HG02885 (cell line): Measurements from ENCODE around the gene INIP.

ENCODE experiments used
- ATAC-seq: cut with Tn5 transposase; IDR thresholded peaks from one replicate; pipeline ENCODE4 v1.9.1; 2021; ENCODE audit warnings: mild to moderate bottlenecking; ENCODE audit not compliant: unreplicated experiment, poor library complexity

Gene INIP, protein sequence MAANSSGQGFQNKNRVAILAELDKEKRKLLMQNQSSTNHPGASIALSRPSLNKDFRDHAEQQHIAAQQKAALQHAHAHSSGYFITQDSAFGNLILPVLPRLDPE

DNA sequence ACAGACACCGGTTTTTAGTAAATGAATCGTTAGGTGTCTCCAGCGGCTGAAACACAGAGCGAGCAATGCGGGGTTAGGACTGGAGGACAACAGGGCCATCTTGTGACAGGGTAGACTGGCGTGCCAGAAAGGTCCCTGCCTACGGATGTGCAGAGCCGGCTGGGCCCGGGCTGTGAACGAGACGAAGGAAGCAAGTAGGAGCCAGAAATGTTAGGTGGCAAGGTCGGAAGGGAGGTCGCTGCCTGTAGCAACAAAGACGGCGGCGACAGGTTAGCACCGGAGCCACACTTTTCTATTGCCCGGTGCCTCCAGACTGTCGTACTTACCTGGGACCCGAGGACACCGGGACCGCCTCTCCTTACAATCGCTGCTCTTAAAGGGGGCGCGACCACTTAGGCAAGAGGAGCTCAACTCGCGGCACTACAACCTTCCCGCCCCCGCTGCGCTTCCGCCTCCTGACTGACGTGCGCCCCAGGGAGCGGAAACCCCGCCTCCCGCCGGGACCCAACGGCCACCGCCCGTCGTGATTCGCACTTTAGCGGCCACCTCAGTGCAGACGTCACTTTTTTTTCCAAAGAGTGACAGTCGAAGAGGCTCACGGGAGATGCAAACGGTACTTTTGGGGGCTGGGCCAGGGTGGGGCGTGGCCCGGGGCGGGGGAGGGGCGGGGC is at the start of gene INIP:
TSS of gene INIP (minus strand) at position 457 of the 671 bp plus-strand sequence. CDS start 1,632 bp downstream, outside the sequence.
- ATAC-seq = peak; percentile 94

DNA sequence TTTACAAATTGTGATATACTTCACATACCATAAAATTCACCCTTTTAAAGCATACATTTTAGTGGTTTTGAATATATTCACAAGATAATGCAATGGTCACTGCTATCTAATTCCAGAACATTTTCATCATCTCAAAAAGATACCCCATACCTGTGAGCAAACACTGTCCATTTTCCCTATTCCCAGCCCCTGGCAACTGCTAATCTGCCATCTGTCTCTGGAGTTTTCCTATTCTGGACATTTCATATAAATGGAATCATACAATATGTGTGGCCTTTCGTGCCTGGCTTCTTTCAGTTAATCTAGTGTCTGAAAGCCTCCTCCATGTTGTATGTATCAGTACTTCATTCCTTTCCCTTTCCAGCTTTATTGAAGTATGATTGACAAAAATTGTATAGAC is 47.4 kb upstream of the INIP start:
- ATAC-seq = no peak

DNA sequence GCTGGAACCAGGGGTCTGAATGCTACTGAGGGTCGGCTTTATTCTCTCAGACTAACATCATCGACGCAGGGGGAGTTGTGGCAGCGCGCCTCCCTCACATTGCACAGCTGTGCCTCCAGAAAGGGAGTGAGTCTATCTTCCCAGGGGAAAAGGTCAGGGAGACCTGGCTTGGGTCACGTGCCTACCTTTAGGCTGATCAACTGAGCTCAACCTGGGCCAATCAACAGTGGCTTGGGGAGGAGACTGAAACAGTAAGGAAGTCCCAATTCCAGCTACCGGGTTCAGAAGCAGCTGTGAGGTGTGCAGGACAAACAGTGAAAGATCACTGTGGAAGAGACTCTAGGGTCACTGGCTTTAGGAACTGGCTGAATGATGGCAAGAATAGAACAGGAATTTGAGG is 46.9 kb upstream of the INIP start:
- no peak for ATAC-seq

DNA sequence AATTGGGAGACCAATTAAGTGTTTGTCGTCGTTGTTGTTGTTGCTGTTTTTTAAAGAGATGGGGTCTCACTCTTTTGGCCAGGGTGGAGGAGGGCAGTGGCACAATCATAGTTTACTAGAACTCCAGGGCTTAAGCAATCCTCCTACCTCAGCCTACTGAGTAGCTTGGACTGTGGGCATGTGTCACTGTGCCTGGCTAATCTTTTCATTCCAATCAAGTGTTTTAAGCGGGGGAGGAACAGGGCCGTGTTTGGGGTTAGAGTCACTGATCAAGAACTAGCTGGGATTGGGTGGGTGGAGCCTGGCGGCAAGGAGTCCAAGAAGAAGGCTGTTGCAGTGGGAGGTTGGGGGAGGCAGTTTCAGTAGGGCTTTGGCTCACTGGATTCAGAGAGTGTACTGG is 46.4 kb upstream of the INIP start:
- no peak for ATAC-seq

DNA sequence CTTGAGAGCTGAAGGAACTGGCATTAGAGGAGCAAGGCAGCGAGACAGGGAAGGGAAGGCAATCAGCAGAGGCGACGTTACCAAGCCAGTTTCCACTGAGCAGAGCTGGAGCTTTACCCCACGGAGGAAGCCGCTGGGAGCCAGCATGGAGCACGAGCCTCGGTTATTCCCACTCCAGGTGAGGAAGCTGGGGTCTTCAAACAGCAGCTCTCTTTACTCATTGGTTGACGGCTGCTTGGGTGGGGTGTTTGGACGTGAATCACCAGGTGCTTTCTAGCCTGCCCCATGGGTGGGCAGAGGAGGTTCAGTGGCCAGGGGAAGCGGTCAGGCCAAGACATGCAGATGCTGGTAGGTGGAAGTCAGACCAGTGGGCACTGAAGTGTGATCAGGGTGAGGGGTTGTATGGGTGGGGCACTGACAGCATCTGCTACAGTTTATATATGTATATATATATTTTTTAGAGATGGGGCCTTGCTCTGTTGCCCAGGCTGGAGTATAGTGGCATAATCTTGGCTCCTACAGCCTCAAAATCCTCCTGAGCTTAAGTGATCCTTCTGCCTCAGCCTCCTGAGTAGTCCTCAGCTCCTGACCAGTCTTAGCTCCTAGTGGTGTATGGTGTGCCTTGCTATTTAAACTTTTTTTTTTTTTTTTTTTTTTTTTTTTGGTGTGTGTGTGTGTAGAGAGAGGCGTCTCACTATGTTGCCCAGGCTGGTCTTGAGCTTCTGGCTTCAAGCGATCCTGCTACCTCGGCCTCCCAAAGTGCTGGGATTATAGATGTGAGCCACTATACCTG is 45.0 kb upstream of the INIP start:
- no peak for ATAC-seq

DNA sequence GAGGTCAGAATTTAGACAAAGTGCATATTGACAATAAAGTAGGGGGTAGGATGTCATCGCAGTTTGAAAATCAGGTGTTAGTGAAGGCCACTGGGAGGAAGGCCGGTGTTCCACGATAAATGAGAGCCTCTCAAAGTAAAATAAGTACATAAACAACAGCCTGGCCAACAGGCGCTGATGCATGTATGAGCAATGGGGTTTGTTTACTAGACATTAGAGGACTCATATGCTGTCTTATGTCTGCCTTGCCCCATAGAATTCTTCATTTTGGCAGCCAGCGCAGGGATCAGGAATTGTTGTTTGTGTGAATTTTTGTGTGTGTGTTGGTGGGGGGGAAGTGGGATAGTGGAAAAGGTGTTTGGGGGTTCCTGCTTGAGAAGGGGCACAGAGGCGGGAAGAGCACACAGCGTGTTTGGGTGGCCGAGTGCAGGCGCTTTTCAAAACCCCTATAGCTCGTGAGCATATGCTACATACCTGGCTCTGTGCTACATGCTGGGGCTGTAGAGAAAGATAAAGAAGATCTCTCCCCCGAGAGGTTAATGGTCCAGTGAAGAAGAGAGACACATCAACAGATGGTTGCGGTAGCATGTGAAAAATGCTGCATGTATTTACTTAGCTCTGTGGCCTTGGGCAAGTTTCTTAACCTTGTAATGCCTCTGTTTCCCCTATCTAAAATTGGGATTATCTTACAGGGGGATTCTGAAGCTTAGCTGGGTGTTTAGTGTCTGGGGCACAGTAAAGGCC is 44.2 kb upstream of the INIP start:
- no peak for ATAC-seq

DNA sequence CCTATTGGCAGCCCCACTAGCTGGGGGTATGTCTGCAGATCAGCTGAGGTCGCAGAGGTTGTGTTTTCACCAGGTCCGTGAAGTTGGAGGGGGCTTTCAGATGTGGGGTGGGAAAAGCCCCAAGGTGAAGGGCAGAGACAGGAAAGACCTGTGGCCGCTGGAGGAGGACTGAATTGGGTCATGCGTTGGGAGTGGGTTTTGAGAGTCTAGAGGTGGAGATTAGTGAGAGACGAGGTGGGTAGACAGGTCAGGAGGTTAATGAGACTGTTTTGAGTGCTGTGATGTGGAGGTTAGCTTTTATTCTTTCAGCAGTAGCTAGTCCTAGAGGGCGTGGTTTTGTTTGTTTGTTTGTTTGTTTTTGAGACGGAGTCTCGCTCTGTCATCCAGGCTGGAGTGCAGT is 42.9 kb upstream of the INIP start:
- ATAC-seq = no peak

DNA sequence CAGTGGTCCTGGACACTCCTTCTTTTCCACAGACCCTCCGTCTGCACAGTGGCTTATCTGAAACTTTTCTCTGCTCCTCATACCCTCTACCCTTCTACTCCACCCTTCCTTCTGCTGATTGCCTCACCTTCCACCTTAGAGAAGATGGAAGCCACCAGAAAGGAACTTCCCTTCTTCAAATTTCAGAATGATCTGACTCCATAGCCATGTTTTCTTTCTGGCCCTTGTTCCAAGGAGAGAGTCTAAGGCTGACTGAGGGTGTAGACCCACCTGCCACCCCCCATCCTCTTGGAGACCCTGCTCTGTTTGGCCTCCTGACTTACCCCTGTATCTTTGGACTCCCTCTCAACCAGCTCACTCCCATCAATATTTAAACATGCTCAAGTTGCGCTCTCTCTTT is 40.0 kb upstream of the INIP start:
- no peak for ATAC-seq

DNA sequence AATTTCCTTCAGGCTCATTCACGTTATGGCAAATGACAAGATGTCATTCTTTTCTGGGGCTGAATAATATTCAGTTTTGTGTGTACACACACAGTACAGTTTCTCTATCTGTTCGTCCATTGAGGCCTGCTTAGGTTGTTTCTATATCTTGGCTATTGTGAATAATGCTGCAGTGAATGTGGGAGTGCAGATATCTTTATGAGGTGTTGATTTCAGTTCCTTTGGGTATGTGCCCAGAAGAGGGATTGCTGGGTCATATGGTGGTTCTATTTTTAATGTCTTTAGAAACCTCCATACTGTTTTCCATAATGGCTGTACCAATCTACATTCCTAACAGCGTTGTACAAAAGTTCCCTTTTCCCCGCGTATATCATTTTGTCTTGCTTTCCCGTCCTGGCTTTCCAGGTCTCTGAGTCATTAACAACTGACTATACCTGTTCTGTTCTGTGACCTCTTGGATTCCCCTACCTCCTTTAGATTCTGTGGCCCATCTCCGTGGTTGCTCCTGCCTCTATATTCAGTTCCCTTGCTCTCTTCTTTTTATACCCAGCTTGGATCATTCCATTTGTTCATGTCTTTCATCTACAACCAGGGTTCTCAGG is 39.5 kb upstream of the INIP start:
- no peak for ATAC-seq

DNA sequence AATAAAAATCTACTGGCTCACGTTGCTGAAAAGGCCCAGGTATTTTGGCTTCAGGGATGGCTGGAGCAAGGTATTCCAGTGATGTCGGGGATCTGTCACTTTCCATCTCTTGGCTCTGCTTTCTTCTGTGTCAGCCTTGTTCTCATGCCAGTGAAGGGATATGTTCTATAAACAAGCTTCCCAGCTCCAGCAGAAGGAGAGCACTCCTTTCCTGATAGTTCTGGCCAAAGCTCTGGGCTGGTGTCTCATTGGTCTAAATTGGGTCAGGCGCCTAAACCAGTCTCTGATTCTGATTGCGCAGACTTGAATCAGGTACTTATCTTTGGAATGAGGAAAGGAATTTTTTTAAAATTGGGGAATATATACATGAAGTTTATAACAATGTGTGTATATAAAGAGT is 37.8 kb upstream of the INIP start:
- ATAC-seq = no peak

DNA sequence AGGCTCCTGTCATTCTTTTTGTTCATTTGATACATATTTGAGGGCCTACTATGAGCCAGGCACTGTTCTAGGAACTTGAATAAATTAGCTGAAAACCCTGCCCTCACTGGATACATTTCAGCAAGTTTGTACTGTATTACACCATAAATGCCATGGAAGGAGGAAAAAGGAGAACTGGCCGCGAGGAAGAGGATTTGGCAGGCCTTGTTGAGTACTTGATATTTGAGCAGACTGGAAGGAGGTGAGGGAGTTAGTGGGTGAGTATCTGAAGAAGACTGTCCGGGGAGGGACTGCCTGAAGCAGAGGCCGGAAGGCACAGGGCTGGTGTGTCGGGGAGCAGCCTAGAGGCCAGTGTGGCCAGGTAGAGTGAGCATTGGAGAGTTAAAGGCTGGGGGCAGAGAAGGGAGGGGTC is 37.1 kb upstream of the INIP start:
- no peak for ATAC-seq

DNA sequence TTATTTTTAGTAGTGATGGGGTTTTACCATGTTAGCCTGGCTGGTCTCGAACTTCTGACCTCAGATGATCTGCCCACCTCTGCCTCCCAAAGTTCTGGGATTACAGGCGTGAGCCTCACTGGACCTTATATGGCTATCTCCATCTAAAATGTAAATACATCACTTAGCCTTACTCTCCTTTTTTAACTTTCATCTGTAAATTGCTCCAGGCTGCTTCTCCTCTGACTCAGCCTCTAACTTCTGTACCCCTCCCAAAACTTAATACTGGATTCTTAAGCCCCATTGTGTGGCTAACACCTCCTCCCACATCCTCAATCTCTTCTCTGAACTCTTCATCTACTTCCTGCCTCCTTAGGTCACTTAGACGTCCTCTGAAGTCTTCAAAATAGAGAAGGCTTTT is 36.7 kb upstream of the INIP start:
- ATAC-seq = peak; percentile 20

DNA sequence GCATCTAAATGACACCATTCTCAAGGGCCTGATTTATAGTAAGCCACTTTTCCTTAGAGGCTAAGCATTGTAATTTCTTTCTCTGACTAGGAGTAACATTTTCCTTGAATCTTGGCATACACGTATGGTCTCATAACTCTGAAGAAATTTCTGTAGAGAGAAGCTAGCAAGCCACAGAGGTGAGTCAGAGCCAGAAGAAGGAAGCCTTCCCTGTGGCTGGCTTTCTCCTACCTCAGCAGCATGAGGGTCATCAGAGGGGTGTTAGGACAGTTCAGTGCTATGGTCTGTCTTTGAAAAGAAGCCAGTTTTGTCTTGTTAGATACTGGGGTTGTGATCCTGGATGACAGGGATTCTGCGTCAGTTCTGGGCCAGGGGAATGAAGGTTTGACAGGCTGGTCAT is 35.8 kb upstream of the INIP start:
- ATAC-seq = no peak

DNA sequence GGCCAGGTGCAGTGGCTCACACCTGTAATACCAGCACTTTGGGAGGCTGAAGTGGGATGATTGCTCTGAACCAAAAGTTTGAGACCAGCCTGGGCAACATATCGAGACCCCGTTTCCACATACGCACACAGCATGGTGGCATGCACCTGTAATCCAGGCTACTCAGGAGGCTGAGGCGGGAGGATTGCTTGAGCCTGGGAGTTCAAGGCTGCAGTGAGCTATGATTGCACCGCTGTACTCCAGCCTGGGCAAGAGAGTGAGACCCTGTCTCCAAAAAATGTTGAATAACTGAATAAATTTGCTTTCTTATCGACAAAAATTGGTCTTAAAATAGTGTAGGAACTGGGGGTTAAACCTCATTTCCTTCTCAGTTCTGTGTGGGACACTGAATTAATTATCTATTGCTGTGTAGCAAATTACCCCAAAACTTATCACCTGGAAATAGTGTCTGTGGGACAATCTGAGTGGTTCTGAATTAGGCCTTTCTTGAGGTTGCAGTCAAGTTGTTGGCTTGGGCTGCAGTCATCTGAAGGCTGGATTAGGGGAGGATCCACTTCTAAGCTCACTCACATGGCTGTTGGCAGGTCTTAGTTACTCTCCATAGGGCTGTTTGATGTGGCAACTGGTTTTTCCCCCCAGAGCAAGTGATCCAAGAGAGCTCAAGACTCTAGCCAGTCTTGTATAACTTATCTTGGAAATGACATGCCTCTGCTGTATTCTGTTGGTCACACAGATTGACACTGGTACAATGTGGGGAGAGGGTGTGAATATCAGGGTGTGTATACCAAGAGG is 34.6 kb upstream of the INIP start:
- no peak for ATAC-seq

DNA sequence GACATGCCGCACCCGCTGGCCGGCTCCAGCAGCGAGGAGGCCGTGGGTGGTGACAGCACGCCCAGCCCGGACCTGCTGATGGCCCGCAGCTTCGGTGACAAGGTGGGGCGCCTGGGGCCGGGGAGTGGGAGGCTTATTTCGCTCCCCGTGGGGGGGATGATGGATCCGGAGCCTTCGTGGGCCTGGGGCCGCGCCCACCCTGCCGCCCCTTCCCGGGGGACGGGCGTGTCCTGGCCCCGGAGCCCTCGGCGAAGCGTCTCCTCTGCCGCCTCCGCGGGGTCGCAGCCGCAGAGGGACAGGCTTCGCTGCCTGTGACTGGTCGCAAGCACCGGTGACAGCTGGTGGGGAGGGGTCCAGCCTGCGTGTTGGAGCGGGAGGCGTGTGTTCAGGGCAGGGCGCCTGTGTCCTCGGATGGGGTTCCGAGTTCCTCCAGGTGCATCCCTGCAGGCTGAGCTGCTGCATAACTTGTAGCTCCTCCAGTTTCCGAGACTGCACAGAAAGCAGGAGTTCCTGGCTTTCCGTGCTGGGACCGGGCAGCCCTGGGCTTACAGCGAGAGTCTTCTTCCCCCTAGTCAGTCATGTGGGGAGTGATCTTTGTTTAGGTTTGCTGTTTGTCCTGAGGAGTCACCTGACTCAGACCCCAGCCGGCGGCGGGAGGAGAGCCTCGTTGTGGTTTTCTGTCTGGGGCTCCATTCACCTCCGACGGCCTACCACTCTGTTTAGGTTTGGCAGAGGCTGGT is 33.3 kb upstream of the INIP start:
- peak; percentile 23 for ATAC-seq

DNA sequence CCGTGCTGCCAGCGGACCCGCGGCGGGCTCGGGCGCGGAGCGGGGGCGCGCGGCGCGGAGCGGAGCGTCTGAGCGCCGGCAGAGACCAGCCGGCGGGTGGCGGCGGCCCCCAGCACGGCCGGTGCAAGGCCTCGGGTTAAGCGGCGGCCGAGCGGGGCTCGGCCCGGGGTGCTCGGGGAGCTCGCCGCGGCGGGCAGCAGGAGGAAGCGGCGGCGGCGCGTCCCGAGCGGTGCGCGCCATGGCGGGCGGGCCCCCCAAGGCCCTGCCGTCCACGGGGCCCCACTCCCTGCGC is 32.8 kb upstream of the INIP start:
- ATAC-seq = no peak

DNA sequence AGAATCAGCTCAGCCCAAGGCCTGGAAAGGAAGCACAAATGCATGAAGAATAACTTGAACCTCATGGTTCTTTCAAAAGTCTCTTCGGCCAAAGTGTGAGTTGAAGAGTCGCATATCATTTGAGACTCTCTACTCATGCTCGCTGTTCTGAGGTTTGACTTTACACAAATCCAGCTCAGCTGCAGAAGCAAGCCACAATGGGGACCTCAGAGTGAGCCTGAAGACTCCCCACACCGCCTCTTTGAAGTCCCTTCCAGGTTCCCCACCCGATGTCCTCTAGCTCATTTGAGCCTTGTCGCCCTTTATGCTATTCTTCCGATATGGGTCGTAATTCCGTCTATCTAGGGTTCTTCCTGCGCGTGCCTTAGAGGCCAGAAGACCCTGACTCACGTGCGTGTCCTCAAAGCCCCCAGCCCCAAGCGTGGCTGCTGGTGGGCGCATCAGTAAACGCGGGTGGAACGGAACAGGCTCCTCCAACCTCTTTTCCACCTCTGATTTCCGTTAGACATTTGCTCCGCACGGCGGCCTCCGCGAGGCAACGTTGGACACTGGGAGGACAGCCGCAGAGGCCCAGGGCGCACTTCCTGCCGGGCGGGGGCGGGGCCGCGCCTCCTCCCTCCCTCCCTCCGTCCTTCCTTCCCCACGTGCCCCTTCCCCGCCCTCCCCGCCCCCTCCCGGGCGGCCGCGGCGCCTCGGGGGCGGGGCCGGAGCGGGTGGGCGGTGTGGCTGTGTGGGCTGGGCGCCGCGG is 32.3 kb upstream of the INIP start, which contains the start of gene SNX30:
TSS of gene SNX30 (plus strand) at position 745 of the 748 bp plus-strand sequence. CDS start 242 bp downstream, outside the sequence.
- peak; percentile 75 for ATAC-seq

DNA sequence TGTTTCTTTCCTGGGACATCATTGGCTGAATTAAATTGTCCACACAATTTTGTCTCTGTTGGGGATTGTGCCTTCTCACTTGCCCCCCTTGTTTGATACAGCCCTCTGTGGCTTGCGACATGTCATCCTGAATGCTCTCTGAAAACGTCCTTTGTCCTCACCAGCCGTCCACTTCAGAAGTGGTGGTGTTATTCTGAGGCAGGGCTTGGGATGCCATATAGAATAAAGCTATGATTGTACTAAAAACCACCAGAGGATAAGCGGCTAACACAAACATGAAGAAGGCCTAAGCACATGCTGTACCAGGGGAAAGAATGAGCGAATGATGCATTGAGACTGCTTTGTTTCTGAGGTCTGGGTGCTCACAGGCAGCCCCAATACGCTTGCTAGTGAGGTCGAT is 29.2 kb upstream of the INIP start:
- no peak for ATAC-seq

DNA sequence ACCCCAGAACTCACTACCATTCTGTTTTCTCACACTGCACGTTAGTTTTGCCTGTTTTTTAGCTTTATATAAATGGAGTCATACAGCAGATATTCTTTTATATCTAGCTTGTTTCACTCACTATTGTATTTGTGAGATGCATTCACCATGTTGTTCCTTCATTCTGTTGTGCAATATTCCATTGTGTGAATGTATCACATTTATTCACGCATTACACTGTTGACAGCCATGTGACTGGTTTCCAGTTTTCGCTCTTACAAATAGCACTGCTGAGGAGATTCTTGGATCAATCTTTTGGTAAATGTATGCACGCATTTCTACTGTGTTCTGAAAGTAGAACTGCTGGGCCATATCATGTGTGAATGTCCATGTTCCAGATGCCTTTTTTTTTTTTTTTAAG is 26.3 kb upstream of the INIP start:
- ATAC-seq = no peak
